Skeletal muscle satellite cell (primary cell): ENCODE data around the gene HDAC5.
"Not testable (repeated sequence)": the region's sequence is repeated elsewhere in the genome, so short reads cannot be mapped to it uniquely, and the experiment has no call there.

ENCODE experiments used
- H3K27me3 ChIP-seq: 2 replicates; pipeline ENCODE4 v1.7.0; 2013; ENCODE audit warnings: low read length; ENCODE audit not compliant: control insufficient read depth, insufficient read depth
- H3K36me3 ChIP-seq: 2 replicates; pipeline ENCODE4 v1.7.0; 2013; ENCODE audit warnings: mild to moderate bottlenecking, control low read depth, low read length; ENCODE audit not compliant: insufficient read depth
- H3K4me1 ChIP-seq: 2 replicates; pipeline ENCODE4 v1.7.0; 2013; ENCODE audit warnings: low read length; ENCODE audit not compliant: control insufficient read depth, insufficient read depth
- H3K4me2 ChIP-seq: 2 replicates; pipeline ENCODE4 v1.7.0; 2013; ENCODE audit warnings: mild to moderate bottlenecking, low read length
- H3K4me3 ChIP-seq: 2 replicates; pipeline ENCODE4 v1.7.0; 2013; ENCODE audit warnings: low read length
- H3K9ac ChIP-seq: 2 replicates; pipeline ENCODE4 v1.7.0; 2013; ENCODE audit warnings: mild to moderate bottlenecking, low read depth, low read length, moderate library complexity
- H3K9me3 ChIP-seq: replicated peaks from 2 replicates; pipeline ENCODE4 v1.7.0; 2013; ENCODE audit warnings: mild to moderate bottlenecking, control low read depth, low read length

Gene HDAC5

DNA sequence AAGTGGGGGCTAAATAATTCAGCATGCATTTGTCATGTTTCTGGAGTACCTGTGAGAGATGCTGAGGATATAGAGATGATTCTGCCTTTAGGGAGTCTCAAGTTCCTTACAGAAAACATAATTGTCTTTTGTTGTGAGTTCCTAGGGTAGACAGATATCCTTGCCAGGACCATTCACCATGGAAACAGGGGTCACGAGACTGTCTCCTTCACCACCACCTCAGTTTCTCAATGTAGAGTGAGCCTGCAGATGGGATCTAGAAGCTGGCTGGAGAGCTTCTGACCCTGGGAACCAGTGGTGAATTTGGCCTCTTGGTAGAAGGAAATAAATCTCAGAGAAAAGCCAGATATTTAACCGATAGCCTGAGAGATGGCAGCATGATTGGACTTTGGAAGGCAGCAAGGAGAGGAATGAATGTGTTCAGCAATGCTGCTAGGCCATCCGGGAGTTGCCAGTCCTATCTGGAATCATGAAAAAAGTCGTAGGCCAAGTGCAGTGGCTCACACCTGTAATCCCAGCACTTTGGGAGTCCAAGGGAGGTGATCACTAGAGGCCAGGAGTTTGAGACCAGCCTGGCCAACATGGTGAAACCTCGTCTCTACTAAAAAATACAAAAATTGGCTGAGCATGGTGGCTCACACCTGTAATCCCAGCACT is 7.4 kb upstream of the HDAC5 start:
- no peaks in the 10 kb centered on the region for H3K36me3 ChIP-seq
- H3K27me3 ChIP-seq, result no peaks in the 10 kb centered on the region
- no peaks in the 10 kb centered on the region for H3K4me1 ChIP-seq
- H3K9ac ChIP-seq, result no peak overlapping the region
- no peak overlapping the region for H3K4me3 ChIP-seq
- no peaks in the 10 kb centered on the region for H3K9me3 ChIP-seq
- H3K4me2 ChIP-seq, result no peak overlapping the region

DNA sequence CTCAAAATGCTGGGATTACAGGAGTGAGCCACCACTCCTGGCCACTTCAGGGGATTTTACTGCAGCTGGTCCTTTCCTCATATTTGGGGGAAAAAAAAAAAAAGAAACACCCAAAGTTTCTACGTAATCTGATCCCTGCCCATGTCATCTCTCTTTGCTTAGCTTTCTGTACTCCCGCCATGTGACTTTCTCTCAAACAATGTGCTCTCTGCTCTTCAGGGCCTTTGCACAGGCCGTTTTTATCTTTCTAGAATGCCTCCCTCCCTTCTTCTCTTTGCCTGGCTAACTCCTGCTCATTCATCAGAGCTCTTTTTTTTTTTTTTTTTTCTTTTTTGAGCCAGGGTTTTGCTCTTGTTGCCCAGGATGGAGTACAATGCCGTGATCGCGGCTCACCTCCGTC is 4.9 kb upstream of the HDAC5 start:
- Histone ChIP-seq H3K27me3 (no peaks in the 10 kb centered on the region), H3K36me3 (no peaks in the 10 kb centered on the region), H3K4me3 (no peak overlapping the region), H3K9me3 (no peaks in the 10 kb centered on the region), H3K4me2 (no peak overlapping the region), H3K9ac (no peak overlapping the region), H3K4me1 (peaks cover 5% of the 10 kb centered on the region)

DNA sequence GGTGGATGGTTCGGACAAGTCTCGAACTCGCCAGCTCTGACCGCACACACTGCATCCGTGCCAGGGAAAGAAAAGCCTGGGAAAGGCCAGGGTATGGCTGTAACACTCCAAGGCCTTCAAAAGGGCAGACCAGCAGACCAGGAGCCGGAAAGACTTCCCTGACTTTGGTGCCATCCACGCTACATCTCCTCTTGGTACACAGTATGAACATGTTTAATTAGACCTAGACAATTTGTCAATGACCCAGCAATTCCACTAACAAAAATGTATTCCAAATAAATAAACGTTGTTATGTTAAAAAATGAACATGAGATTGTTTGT is 637 bp upstream of the HDAC5 start:
- peak overlapping the region; percentile 94 for H3K9ac ChIP-seq
- no peaks in the 10 kb centered on the region for H3K9me3 ChIP-seq
- no peaks in the 10 kb centered on the region for H3K27me3 ChIP-seq
- peak overlapping the region; percentile 90 for H3K4me3 ChIP-seq
- H3K36me3 ChIP-seq, result no peaks in the 10 kb centered on the region
- H3K4me1 ChIP-seq, result peaks cover 15% of the 10 kb centered on the region
- H3K4me2 ChIP-seq, result peak overlapping the region; percentile 97

DNA sequence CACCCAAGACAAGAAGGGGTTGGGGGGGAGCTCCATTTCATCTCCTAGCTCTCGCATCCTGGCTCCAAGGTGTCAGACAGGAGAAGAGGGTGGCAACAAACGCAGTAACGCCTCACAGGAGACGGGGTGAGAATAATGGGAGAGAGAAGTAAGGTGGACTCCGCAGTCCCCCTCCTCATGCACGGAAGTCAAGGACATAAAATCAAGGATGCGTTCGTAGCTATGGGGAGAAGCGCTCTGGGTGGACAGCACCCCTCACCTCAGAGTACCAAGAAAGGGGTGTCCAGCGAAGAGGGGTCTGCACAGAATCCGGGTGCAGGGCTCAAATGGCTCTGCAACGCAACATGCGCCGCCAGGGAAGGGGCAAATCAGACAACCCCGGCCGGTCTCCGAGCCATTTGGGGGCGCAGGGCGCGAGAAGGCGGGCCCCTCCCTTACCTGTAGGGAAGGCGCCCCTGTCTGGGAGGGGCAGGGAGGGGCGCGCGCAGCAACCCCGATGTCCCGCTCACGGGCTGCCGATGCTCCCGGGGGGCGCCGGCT is 555 bp downstream of the HDAC5 start:
- Histone ChIP-seq H3K4me2 (peak overlapping the region; percentile 90), H3K9ac (peak overlapping the region; percentile 89), H3K9me3 (no peaks in the 10 kb centered on the region), H3K4me1 (peaks cover 15% of the 10 kb centered on the region), H3K36me3 (no peaks in the 10 kb centered on the region), H3K4me3 (peak overlapping the region; percentile 84), H3K27me3 (no peaks in the 10 kb centered on the region)

DNA sequence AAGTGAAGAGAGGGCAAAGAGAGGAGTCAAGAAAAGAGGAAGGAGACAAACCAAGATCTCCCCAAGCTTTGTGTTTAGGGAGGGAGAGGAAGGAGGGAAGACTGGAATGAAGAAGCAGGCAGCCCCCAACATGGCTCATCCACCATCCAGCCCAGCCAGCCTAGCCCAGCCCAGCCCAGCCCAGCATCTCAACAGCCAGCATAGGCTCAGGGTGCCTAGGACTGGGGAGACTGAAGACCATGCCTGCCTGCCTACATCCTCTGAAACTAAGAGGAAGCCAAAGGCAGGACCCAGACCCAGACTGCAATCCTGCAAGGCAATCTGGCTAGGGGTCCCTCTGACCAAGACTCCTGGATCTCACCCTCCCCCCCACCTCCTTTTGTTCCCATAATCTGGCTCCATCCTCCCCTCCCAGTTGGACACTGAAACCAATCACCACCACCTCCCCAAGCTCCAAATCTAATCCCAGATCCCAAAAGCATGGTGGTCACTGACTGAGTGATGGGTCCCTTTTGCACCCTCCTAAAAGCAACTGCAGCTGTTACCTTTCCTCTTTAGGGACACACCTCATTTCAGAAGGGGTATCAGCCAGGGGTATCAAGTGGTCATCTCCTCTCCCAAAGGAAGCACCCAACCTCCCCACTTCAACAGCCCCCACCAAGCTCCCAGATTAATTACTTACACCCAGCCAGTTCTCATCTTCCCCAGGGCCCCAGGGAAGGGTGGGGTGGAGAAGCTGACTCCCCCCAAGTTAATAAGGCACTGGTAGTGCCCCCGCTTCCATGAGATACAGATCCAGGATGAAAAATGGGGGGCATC is 1.2 kb downstream of the HDAC5 start:
- Histone ChIP-seq H3K36me3 (no peaks in the 10 kb centered on the region), H3K4me1 (peaks cover 15% of the 10 kb centered on the region), H3K4me3 (peak overlapping the region; percentile 84), H3K9me3 (no peaks in the 10 kb centered on the region), H3K27me3 (no peaks in the 10 kb centered on the region), H3K4me2 (peak overlapping the region; percentile 90), H3K9ac (peak overlapping the region; percentile 89)

DNA sequence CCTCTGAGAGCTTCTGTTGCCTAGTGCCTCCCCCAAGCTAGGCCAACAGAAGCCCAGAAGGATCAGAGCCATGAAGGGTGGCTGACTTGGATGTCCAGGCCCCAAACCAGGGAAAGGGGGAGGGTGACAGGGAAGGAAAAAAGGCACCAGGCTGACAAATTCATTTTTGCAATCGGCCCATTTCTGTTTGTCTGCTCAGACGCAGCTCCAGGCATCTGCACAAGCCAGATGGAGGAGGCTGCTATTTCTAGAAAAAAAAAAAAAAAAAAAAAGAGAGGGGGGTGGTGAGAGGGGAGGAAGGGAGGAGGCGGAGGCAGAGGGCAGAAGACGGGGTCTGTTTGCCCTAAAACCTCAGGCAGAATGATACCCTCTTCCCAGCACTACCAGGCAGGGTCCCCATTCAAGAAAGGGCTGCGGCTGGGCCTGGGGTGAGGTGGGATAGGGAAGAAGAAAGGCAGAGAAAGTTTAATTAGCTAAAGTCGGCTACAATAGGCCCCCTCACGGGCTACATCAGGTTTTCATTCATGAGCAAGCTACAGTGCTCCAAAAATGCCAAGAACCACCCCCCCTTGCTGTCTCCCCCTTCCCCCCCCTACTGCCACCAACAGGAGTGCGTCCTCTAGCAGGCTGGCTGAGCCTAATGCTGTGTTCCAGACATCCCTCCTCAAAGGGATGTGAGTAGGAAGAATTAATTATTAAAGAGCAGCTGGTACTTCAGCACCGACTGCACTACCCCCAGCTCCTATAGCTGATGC is 2.4 kb downstream of the HDAC5 start:
- Histone ChIP-seq H3K4me1 (peaks cover 15% of the 10 kb centered on the region), H3K9ac (no peak overlapping the region), H3K9me3 (no peaks in the 10 kb centered on the region), H3K4me2 (no peak overlapping the region), H3K4me3 (no peak overlapping the region), H3K36me3 (no peaks in the 10 kb centered on the region), H3K27me3 (no peaks in the 10 kb centered on the region)

DNA sequence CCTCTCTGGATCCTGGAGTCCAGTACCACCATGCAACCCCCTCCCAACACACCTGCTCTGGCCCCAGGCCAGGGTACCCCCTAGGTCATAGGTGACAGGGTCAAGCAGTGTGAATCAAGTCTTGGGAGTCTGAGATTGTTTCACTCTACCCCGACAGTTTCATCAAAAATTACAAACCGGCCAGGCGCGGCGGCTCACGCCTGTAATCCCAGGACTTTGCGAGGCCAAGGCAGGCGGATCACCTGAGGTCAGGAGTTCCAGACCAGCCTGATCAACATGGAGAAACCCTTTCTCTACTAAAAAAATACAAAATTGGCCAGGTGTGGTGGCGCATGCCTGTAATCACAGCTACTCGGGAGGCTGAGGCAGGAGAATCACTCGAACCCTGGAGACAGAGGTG is 3.2 kb downstream of the HDAC5 start:
- not testable (repeated sequence) for H3K4me2 ChIP-seq, H3K27me3 ChIP-seq, H3K4me3 ChIP-seq, H3K9ac ChIP-seq, H3K36me3 ChIP-seq, H3K9me3 ChIP-seq
- H3K4me1 ChIP-seq, result peaks cover 15% of the 10 kb centered on the region

DNA sequence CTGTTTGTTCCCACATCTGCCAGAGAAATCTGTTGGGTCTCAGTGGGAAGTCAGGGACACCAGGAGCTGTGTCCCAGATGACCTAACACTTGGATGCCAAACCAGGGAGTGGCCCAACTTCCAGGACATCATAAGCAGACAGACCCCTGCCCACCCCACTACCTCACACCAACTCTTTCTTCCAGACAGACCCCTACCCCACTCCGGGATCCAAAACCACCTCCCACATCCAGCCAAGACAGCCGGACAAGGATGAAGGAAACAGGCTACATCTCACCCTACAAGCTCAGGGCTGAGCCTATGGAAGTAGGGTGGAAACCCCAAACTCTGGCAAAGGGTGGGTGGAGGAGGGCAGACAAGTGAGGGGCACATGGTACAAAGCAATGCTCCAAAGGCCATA is 3.6 kb downstream of the HDAC5 start:
- H3K27me3 ChIP-seq, result no peaks in the 10 kb centered on the region
- peaks cover 15% of the 10 kb centered on the region for H3K4me1 ChIP-seq
- H3K36me3 ChIP-seq, result peaks cover 3% of the 10 kb centered on the region
- H3K9me3 ChIP-seq, result no peaks in the 10 kb centered on the region
- H3K4me2 ChIP-seq, result no peak overlapping the region
- no peak overlapping the region for H3K4me3 ChIP-seq
- no peak overlapping the region for H3K9ac ChIP-seq

DNA sequence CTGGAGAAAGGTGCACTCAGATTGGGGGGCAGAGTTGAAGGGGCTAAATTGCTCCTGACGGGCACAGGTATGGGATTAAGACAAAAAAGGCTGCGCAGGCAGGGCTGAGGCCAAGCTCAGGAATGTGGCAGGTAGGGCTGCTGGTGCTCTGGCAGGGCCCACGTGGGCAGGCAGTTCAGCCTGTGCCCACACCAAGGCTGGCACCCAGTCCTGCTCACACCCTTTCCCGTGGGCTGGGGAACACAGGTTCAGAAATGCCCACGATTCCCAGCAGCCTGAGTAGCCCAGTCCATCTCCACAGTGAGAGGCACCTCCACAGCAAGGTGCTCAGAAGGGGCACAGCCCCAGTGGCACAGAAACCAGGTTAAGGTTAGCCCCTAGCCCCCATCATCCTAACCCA is 4.4 kb downstream of the HDAC5 start:
- no peak overlapping the region for H3K9ac ChIP-seq
- no peak overlapping the region for H3K4me2 ChIP-seq
- H3K4me1 ChIP-seq, result peaks cover 11% of the 10 kb centered on the region
- H3K9me3 ChIP-seq, result no peaks in the 10 kb centered on the region
- no peak overlapping the region for H3K4me3 ChIP-seq
- peaks cover 3% of the 10 kb centered on the region for H3K36me3 ChIP-seq
- H3K27me3 ChIP-seq, result no peaks in the 10 kb centered on the region

DNA sequence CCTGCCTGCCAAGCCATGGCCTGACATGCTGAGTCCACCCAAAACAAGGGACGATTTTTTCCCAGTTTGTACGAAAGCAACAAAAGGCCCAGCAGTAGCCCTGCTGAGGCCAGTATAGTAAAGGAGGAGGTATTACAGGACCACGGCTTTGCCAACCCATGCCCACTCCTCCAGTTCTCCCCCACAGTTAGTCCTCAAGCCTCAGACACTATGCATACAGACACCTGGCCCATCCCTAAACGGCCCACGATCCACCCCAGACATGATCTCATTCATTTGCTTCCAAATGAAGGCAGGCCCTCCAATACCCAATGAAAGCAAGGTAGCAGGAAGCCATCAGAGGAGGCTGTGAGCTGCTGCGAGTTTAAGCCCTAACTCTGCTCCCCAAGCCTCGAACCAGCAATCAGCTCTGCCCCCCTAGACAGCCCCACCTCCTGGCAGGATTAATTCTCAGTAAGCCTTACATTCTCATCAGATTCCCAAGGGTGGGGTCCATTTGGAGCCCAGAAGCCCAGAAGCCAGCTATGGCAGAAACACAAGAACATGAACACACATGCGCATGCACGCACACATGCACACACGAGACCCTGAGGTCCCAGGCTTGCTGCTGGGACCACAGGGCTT is 4.9 kb downstream of the HDAC5 start:
- Histone ChIP-seq H3K4me3 (no peak overlapping the region), H3K9ac (no peak overlapping the region), H3K4me1 (peaks cover 10% of the 10 kb centered on the region), H3K9me3 (no peaks in the 10 kb centered on the region), H3K4me2 (no peak overlapping the region), H3K36me3 (peaks cover 3% of the 10 kb centered on the region), H3K27me3 (no peaks in the 10 kb centered on the region)

DNA sequence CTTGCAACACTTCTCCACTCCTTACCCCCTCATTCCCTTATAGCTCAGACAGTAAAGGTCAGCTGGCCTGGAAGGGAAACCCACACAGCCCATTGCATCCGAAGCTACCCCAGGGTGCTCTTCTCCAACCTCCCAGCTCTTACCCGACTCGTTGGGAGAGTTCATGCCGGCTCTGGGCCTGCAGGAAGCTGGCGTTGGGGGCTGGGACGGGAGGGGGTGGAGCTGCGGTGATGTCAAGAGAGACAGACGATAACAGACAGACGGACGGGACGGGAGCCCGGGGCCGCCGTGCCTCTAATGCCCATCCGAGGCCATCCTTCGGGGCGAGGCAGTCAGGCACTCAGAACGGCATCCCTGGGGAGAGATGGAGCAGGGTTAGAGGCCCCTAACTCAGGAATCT is 6.1 kb downstream of the HDAC5 start:
- peaks cover 4% of the 10 kb centered on the region for H3K4me1 ChIP-seq

More for the DNA sequence above, 6.1 kb downstream of the HDAC5 start:
- no peak overlapping the region for H3K4me3 ChIP-seq
- H3K36me3 ChIP-seq, result peaks cover 3% of the 10 kb centered on the region
- H3K27me3 ChIP-seq, result no peaks in the 10 kb centered on the region
- H3K4me2 ChIP-seq, result no peak overlapping the region
- no peaks in the 10 kb centered on the region for H3K9me3 ChIP-seq
- H3K9ac ChIP-seq, result no peak overlapping the region
